Endodermal cell (in vitro differentiated cells): ENCODE measurements around the gene RBM17. TPM values are rescaled to one million over a fixed set of nuclear protein-coding genes. Genes with fewer than 3 reads are reported as not detected.

ENCODE experiments used
- DNase-seq: peaks from one replicate; pipeline ENCODE4 v3.0.0-alpha.2; 2017
- H3K27ac ChIP-seq: 2 replicates; pipeline ENCODE4 v1.5.1; 2013; ENCODE audit warnings: mild to moderate bottlenecking, low read depth, low read length, moderate library complexity
- H3K27me3 ChIP-seq: 2 replicates; pipeline ENCODE4 v1.6.1; 2013; ENCODE audit warnings: mild to moderate bottlenecking, low read length, moderate library complexity; ENCODE audit not compliant: insufficient read depth, control insufficient read depth, poor library complexity, severe bottlenecking
- H3K36me3 ChIP-seq: 2 replicates; pipeline ENCODE4 v1.7.0; 2013; ENCODE audit warnings: mild to moderate bottlenecking, low read length, moderate library complexity; ENCODE audit not compliant: control insufficient read depth, insufficient read depth
- H3K4me1 ChIP-seq: one replicate; pipeline ENCODE4 v1.7.0; 2013; ENCODE audit warnings: low read length; ENCODE audit not compliant: control insufficient read depth, insufficient read depth
- H3K4me3 ChIP-seq: 2 replicates; pipeline ENCODE4 v1.5.1; 2013; ENCODE audit warnings: mild to moderate bottlenecking, low read length, moderate library complexity
- H3K9ac ChIP-seq: 2 replicates; pipeline ENCODE4 v1.6.1; 2013; ENCODE audit warnings: mild to moderate bottlenecking, low read length, moderate library complexity; ENCODE audit not compliant: poor library complexity, severe bottlenecking; ENCODE audit errors: extremely low read depth
- H3K9me3 ChIP-seq: 2 replicates; pipeline ENCODE4 v1.6.1; 2013; ENCODE audit warnings: mild to moderate bottlenecking, low read length, moderate library complexity; ENCODE audit not compliant: control insufficient read depth
- H3K27ac Mint-ChIP-seq: 2 replicates; pipeline ENCODE4 v1.8.0; 2020; ENCODE audit warnings: mixed read lengths
- H3K27me3 Mint-ChIP-seq: 2 replicates; pipeline ENCODE4 v1.8.0; 2021; ENCODE audit warnings: mild to moderate bottlenecking, mixed read lengths; ENCODE audit not compliant: insufficient read depth
- H3K36me3 Mint-ChIP-seq: 2 replicates; pipeline ENCODE4 v1.8.0; 2020; ENCODE audit warnings: low read depth, mixed read lengths
- H3K4me1 Mint-ChIP-seq: 2 replicates; pipeline ENCODE4 v1.8.0; 2020; ENCODE audit warnings: mixed read lengths
- H3K4me3 Mint-ChIP-seq: 2 replicates; pipeline ENCODE4 v1.8.0; 2020; ENCODE audit warnings: mild to moderate bottlenecking, moderate library complexity, mixed read lengths
- H3K9me3 Mint-ChIP-seq: 2 replicates; pipeline ENCODE4 v1.8.0; 2020; ENCODE audit warnings: mild to moderate bottlenecking, mixed read lengths
- WGBS, 2 experiments: methylation state at CpG; one replicate each; pipeline versions ENCODE4 v1.1.5 to v1.1.7; 2013; ENCODE audit warnings: missing lambda C conversion rate in 2 of 2, mixed read lengths in 1 of 2; ENCODE audit not compliant: insufficient coverage in 1 of 2, insufficient read length in 1 of 2; 5-methylcytosine and 5-hydroxymethylcytosine counted together
- total RNA-seq, 2 donors: library from RNA; stranded (reverse); fragmentation: NEBNext Ultra II Directional in 1 of 2; extraction: Animal tissue kit (Norgen Biotek cat#: 25700) in 1 of 2; gene quantifications; 2 replicates in 1 of 2; 3 replicates in 1 of 2; pipeline ENCODE4 v1.2.1, GENCODE V29; 2021
- TF ChIP-seq, protein P1 (sequence below): fragments of 200-600 bp; sonication (generic); conservative IDR thresholded peaks from 2 replicates; pipeline ENCODE4 v1.5.0; 2021; ENCODE audit warnings: antibody characterized with exemption, mild to moderate bottlenecking

Gene RBM17
- total RNA-seq, 2 donors from 2014 or later: 123 to 139 TPM

- no peaks in the 10 kb centered on the region for H3K36me3 Mint-ChIP-seq
- H3K9ac ChIP-seq: no peak overlapping the region
- peaks cover 17% of the 10 kb centered on the region for H3K27me3 ChIP-seq
- no peaks in the 10 kb centered on the region for H3K36me3 ChIP-seq
- H3K9me3 Mint-ChIP-seq: no peaks in the 10 kb centered on the region
- TF ChIP-seq, protein P1, sequence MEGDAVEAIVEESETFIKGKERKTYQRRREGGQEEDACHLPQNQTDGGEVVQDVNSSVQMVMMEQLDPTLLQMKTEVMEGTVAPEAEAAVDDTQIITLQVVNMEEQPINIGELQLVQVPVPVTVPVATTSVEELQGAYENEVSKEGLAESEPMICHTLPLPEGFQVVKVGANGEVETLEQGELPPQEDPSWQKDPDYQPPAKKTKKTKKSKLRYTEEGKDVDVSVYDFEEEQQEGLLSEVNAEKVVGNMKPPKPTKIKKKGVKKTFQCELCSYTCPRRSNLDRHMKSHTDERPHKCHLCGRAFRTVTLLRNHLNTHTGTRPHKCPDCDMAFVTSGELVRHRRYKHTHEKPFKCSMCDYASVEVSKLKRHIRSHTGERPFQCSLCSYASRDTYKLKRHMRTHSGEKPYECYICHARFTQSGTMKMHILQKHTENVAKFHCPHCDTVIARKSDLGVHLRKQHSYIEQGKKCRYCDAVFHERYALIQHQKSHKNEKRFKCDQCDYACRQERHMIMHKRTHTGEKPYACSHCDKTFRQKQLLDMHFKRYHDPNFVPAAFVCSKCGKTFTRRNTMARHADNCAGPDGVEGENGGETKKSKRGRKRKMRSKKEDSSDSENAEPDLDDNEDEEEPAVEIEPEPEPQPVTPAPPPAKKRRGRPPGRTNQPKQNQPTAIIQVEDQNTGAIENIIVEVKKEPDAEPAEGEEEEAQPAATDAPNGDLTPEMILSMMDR: no peak
- no peak overlapping the region for H3K4me3 ChIP-seq
- H3K4me3 Mint-ChIP-seq: no peak overlapping the region
- WGBS, 2 experiments: 85 to 89% methylated on average over 5 of the region's 5 CpGs
- H3K27me3 Mint-ChIP-seq: peaks cover 7% of the 10 kb centered on the region
- DNase-seq: peak; percentile 4
- peaks cover 5% of the 10 kb centered on the region for H3K4me1 Mint-ChIP-seq
- H3K27ac ChIP-seq: no peak overlapping the region
- no peak overlapping the region for H3K27ac Mint-ChIP-seq
- H3K4me1 ChIP-seq: no peaks in the 10 kb centered on the region
- H3K9me3 ChIP-seq: no peaks in the 10 kb centered on the region
These were observed 34.0 kb upstream of the RBM17 start for GRCh38 chr10:6054884-6055283.

GRCh38 chr10:6055929-6056328 lies 32.9 kb upstream of the RBM17 start:
- TF ChIP-seq, protein P1: no peak
- no peak overlapping the region for H3K4me3 Mint-ChIP-seq
- Histone ChIP-seq H3K27ac (no peak overlapping the region), H3K9me3 (no peaks in the 10 kb centered on the region), H3K4me3 (no peak overlapping the region), H3K27me3 (peaks cover 20% of the 10 kb centered on the region), H3K9ac (no peak overlapping the region), H3K4me1 (no peaks in the 10 kb centered on the region), H3K36me3 (no peaks in the 10 kb centered on the region)
- peaks cover under 1% of the 10 kb centered on the region for H3K4me1 Mint-ChIP-seq
- H3K27ac Mint-ChIP-seq: no peak overlapping the region
- DNase-seq: no peak
- H3K36me3 Mint-ChIP-seq: no peaks in the 10 kb centered on the region
- no peaks in the 10 kb centered on the region for H3K9me3 Mint-ChIP-seq
- H3K27me3 Mint-ChIP-seq: peaks cover 7% of the 10 kb centered on the region
- 81 to 100% methylated on average over 1 to 4 of the region's 4 CpGs for WGBS, 2 experiments

- peak; percentile 29 for DNase-seq
- H3K27me3 Mint-ChIP-seq: peaks cover 7% of the 10 kb centered on the region
- H3K36me3 ChIP-seq: no peaks in the 10 kb centered on the region
These were observed 32.3 kb upstream of the RBM17 start for GRCh38 chr10:6056411-6057135.

More at GRCh38 chr10:6056411-6057135, 32.3 kb upstream of the RBM17 start:
- H3K9me3 ChIP-seq: no peaks in the 10 kb centered on the region
- Mint-ChIP-seq H3K36me3 (no peaks in the 10 kb centered on the region), H3K27ac (no peak overlapping the region), H3K4me3 (no peak overlapping the region), H3K9me3 (no peaks in the 10 kb centered on the region), H3K4me1 (no peaks in the 10 kb centered on the region)
- WGBS, 2 experiments: 91% methylated on average over 5 of the region's 5 CpGs; no CpG with 5 or more reads in 1 of the 2 experiments
- H3K9ac ChIP-seq: no peak overlapping the region
- no peak overlapping the region for H3K4me3 ChIP-seq
- no peak overlapping the region for H3K27ac ChIP-seq
- TF ChIP-seq, protein P1: no peak
- no peaks in the 10 kb centered on the region for H3K4me1 ChIP-seq
- H3K27me3 ChIP-seq: peaks cover 20% of the 10 kb centered on the region
